GM19035 (cell line): ENCODE results near the gene KRT36.

ENCODE experiments used
- ATAC-seq: cut with Tn5 transposase; IDR thresholded peaks from one replicate; pipeline ENCODE4 v1.9.1; 2021; ENCODE audit not compliant: unreplicated experiment

The KRT36 gene

DNA sequence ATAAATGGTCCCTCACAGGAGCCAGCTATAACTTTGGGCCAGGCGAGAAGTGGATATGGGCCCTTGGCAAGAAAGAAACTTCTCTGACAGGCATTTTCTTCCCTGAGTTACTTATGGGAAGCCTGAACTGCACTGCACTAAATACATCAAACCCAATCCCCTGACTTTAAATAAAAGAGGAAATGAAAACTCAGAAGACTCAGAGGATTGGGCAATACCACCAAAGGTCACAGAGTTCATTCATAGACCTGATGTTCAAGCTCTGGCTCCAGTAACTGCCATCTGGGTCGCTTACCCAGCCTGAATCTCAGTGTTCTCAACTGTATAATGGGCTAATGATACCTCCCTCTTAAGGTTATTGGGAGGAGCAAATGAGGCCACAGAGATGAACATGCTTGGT is 9.6 kb downstream of the KRT36 start:
- no peak for ATAC-seq

DNA sequence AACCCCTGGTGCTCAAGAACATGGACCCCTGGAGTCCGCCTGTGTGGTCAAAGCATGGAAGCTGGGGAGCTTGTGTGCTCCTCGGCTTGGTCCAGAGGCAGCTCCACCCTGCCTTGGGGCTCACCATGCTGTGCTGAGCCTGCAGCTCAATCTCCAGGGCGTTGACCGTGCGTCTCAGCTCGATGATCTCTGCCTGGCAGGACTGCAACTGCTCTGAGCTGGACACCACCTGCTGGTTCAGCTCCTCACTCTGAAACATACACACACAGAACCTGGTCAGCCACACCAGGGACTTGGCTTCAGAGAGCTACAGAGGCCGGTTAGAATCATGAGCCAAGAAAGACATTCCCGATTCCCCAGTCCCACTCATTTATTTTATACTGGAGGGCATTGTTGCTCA is 11.5 kb downstream of the KRT36 start:
- ATAC-seq, result no peak

GRCh38 chr17:41476866-41477815 is 12.6 kb downstream of the KRT36 start:
- no peak for ATAC-seq

GRCh38 chr17:41475421-41475820 is 14.3 kb downstream of the KRT36 start:
- no peak for ATAC-seq

DNA sequence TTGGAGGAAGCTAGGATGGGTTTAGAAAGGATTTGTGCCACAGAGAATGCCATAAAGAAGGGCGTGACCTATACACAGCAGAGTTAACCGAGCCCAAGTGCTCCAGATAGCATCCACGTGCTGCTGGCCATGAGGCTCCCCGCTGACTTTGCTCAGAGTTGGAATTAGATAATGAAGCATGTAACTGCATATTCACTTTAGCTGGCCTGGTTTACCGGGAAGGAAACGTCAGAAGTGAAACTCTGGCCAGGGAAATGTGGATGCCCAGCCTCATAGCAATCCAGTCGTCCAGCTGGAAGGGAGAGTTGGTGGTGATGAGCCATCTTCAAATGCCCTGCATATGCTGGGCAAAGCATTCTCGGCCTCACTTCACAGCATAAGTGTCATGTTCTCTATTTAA is 14.8 kb downstream of the KRT36 start:
- no peak for ATAC-seq

GRCh38 chr17:41468346-41468745 is 21.4 kb downstream of the KRT36 start:
- no peak for ATAC-seq

GRCh38 chr17:41467561-41467960 is 22.1 kb downstream of the KRT36 start:
- ATAC-seq, result no peak

- ATAC-seq, result no peak
Observed at GRCh38 chr17:41466988-41467387, 22.7 kb downstream of the KRT36 start, which contains the start of gene KRT32. KRT32 (minus strand) TSS chr17:41467386; CDS start chr17:41467325, 61 bp downstream.

DNA sequence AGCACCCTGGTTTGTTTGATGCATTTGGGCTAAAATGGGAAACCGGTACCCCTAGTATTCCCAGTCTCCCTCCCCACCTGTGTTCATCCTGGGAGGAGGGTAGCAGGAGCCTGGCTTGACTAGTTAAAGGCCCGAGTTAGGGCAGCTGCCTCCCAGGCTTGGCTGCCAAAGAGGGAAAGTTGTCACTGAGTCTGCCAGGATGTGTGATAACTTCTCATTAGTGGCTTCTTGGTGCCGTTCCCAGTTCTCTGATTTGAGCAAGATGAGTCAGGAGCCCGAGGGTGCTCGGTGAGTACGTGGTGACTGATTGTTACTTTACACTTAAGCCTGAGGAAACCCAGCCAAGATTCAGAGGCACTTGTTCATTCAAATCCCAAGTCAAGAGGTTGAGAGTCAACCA is 25.0 kb downstream of the KRT36 start:
- no peak for ATAC-seq

DNA sequence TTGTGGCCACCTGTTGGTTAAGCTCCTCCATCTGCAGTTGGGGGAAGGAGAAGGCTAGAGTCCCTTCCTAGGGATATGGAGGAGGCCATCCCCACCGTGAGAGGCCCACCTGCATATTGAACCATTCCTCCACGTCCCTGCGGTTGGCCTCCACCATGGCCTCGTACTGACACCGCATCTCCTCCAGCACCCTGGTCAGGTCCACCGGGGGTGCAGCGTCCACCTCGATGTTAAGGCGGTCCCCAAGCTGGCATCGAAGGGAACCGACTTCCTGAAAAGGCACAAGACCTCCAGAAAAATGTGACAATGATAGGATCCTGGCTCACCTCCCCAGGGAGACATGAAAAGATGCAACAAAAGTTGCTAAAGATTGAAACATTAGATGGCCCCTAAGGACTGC is 25.5 kb downstream of the KRT36 start:
- no peak for ATAC-seq

GRCh38 chr17:41463746-41464145 is 26.0 kb downstream of the KRT36 start:
- no peak for ATAC-seq

DNA sequence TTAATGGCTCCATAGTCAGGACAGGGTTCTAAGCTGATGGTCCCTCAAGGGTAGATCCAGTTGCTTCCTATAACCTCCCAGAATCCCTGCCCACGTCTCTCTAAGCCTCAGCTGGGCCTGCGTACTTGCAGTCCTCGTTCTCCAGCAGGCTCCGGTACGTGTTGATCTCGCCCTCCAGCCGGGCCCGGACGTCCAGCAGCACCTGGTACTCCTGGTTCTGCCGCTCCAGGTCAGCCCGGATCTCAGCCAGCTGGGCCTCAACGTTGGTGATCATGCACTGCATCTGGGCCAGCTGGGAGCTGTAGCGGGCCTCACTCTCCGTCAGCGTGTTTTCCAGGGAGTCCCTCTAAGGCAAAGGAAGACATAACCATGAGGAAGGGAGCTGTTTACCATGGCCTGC is 27.0 kb downstream of the KRT36 start:
- ATAC-seq, result no peak

DNA sequence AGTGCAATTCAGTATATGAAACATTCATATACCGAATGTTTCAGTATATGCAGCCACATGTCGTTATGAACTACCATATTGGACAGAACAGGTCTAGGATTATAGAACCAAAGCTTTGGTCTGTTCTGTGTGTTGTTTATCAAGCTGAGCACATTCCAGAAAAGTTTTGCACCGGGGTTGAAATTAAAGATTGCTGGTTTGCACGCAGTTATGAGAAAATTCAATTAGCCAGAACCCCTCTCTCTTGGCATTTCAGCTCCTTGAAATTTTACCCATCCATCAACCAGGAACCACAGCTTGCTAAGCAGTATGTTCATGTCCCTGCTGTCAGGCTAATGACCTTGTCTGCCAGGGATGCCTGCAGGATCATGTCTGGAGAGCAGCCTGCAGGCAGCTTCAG is 32.0 kb downstream of the KRT36 start:
- no peak for ATAC-seq

DNA sequence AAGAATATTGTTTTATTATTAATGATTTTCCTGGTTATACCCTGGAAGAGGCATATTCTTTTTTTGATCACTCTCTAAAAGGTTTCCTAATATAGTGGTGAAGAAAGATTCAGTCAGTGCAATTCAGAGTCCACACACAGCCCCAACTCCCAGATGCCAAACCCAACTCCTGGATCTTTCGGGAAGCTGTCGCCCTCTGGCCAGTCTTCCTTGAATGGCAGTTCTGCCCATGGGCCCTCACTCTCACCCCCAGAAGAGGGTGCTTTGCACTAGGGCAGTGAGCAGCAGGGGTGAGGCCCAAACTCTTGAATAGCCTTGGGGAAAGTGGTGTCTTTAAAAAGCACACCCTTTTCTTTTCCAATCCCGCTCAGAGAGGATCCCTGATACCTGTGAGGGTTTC is 33.5 kb downstream of the KRT36 start:
- no peak for ATAC-seq

GRCh38 chr17:41455236-41455635 is 34.5 kb downstream of the KRT36 start:
- ATAC-seq, result no peak

DNA sequence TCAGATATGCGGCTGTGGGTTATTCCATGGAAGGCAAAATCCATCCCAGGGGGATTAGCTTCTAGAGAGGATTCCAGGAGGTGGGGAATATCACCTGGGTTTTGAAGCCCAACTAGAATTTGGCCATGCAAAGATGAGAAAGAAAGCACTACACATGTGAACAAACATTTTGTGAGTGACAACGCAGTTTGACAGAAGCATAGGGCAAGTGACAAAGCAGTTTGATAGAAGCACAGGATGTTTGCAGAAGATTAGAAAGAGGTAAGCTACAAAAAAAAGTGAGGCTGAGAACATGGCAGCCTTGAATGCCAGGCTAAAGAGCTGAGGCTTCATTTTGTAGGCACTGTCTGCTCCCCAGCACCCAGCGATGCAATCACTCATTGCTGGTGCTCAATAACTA is 36.6 kb downstream of the KRT36 start:
- no peak for ATAC-seq

- ATAC-seq, result no peak
Observed at GRCh38 chr17:41452281-41452680, 37.4 kb downstream of the KRT36 start.

GRCh38 chr17:41451154-41451728 is 38.5 kb downstream of the KRT36 start:
- ATAC-seq, result no peak

DNA sequence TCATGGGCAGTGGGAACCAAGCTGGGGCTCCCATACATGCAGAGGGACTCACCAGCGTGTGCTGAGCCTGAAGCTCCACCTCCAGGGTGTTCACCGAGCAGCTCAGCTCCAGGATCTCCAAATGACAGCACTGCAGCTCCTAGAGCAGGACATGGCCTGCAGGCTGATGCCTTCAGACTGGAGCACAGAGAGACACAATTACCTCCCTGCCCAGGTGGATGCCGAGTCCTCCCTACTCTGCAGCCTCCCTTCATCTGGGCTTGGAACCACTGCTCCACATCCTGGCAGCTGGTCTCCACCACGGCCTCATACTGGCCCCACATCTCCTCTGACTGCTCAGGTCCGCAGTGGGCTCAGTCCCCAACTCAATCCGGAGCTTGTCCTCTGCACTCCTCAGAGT is 40.7 kb downstream of the KRT36 start:
- no peak for ATAC-seq

DNA sequence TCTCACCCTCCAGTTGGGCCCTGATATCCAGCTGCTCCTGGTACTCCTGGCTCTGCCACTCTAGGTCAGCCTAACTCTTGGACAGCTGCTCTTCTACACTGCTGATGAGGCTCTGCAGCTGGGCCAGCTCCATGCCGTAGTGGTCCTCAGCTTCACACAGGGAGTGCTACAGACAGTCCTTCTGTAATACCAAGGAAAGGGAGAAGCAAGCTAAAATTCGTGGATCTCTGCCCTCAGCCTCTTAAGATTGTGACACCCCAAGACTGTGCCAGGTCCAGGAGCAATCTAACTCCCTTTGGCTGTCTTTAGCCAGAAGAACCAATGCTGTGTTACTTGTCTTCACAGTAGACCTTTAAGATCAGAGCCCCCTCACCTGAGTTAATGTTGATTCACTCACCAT is 41.2 kb downstream of the KRT36 start:
- no peak for ATAC-seq

- ATAC-seq, result no peak
Observed at GRCh38 chr17:41446806-41447205, 42.9 kb downstream of the KRT36 start.

GRCh38 chr17:41444640-41445039 is 45.1 kb downstream of the KRT36 start:
- ATAC-seq, result no peak
